ENCODE measurements around the gene ECE1. TPM values are rescaled to one million over a fixed set of nuclear protein-coding genes. Genes with fewer than 3 reads are reported as not detected.

ECE1 gene
- total and polyA plus RNA-seq, 2 of the 13 experiments (the other 11 are each of a cell fraction or from before 2014, with no cell fraction given), result 13.5 to 21.2 TPM

GRCh38 chr1:21277180-21277579, 13.1 kb downstream of the ECE1 start:
- intact Hi-C loops (cut with micrococcal nuclease; ENCODE audit: unreplicated experiment) (no loop called here), in situ Hi-C loops (cut with HindIII; ENCODE audit: extremely low pct_ligation_motif_present, low pct_unique_long_range_greater_than_20kb) (no loop called here)
- ChIA-PET CTCF (ENCODE audit: low intra/inter-chr PET ratio, low total read pairs) (no interaction called here), POLR2A (no interaction called here)
- TF ChIP-seq KMT2B (CRISPR knock-in tag; IDR thresholded peaks at IDR 0.05) (no peak), BATF2 (CRISPR knock-in tag; IDR thresholded peaks at IDR 0.05) (no peak), ZNF235 (CRISPR knock-in tag; IDR thresholded peaks at IDR 0.05; ENCODE audit: borderline replicate concordance) (no peak), FOXA1 (IDR thresholded peaks at IDR 0.05) (no peak), FOXA1 (CRISPR knock-in tag; IDR thresholded peaks at IDR 0.05) (no peak), GTF3A (CRISPR knock-in tag; conservative IDR thresholded peaks at IDR 0.05) (no peak), ZNF256 (CRISPR knock-in tag; conservative IDR thresholded peaks at IDR 0.05) (no peak), ZNF407 (CRISPR knock-in tag; IDR thresholded peaks at IDR 0.05; ENCODE audit: not compliant biosample characterization) (no peak), NR2F1 (CRISPR knock-in tag; IDR thresholded peaks at IDR 0.05) (no peak)
- no TSS peak for BruUV-seq (replicated peaks)
- H3K27ac ChIP-seq (ENCODE audit: extremely low read length, insufficient read depth, low read length), result no peak overlapping the region
- H3K27me3 ChIP-seq (ENCODE audit: control insufficient read depth in 1 of 2, insufficient read depth in 2 of 2, low read length in 2 of 2), result no peaks in the 10 kb centered on the region
- FAIRE-seq, result no peak
- H2AFZ ChIP-seq (ENCODE audit: low read length), result no peak overlapping the region
- no peaks in the 10 kb centered on the region for H4K20me1 ChIP-seq (ENCODE audit: insufficient read depth, low read length)
- H3K36me3 ChIP-seq (replicated peaks in 1 of 2; ENCODE audit: control insufficient read depth in 1 of 2, insufficient read depth in 2 of 2, low read length in 2 of 2), result peaks cover 3 to 4% of the 10 kb centered on the region in 2 experiments; a peak in 2 of 5 replicates
- no peaks in the 10 kb centered on the region for H3K9me3 ChIP-seq (ENCODE audit: low read length)
- no peak overlapping the region for H3K4me3 ChIP-seq (replicated peaks in 1 of 3; ENCODE audit: insufficient read depth in 1 of 3, low read depth in 2 of 3, low read length in 3 of 3)
- no peak overlapping the region for H3K4me2 ChIP-seq (ENCODE audit: low read depth, low read length)
- no peak for DNase-seq (ENCODE audit: low spot score)
- peak; percentile 32; the same call in 1 of the 3 replicates for ATAC-seq
- peaks cover 38% of the 10 kb centered on the region for H3K4me1 ChIP-seq (ENCODE audit: insufficient read depth, low read length)
- no peaks in the 10 kb centered on the region for H3K79me2 ChIP-seq (ENCODE audit: insufficient read depth, low read length)
- H3K9ac ChIP-seq (ENCODE audit: insufficient read depth, low read depth, low read length), result no peak overlapping the region
- WGBS (ENCODE audit: low lambda C conversion rate), result 94% methylated on average over 6 of the region's 7 CpGs

All from HepG2 (cell line).